GM10248 (cell line): Measurements from ENCODE around the gene GRP.

Source experiments
- CTCF ChIA-PET: fragments of 300-600 bp; sonication (Branson Sonifier 250); formaldehyde crosslinking; extraction: SDS; loops from one replicate; lab custom pipeline; 2021; ENCODE audit warnings: antibody characterized with exemption; lab: Yijun Ruan, JAX
- POLR2A ChIA-PET: fragments of 350-650 bp; sonication (Branson Sonifier 250); formaldehyde crosslinking; extraction: SDS; loops from one replicate; lab custom pipeline; 2020; ENCODE audit warnings: antibody characterized with exemption; lab: Yijun Ruan, JAX
- DNase-seq: peaks from one replicate; pipeline ENCODE4 v3.0.0; 2012; ENCODE audit errors: extremely low spot score
- TF ChIP-seq, protein P1 (sequence below): IDR thresholded peaks from 2 replicates; pipeline ENCODE4 v1.5.1; 2012; ENCODE audit warnings: mild to moderate bottlenecking, low read depth; ENCODE audit errors: extremely low read depth, missing control alignments, control extremely low read depth

The GRP gene

DNA sequence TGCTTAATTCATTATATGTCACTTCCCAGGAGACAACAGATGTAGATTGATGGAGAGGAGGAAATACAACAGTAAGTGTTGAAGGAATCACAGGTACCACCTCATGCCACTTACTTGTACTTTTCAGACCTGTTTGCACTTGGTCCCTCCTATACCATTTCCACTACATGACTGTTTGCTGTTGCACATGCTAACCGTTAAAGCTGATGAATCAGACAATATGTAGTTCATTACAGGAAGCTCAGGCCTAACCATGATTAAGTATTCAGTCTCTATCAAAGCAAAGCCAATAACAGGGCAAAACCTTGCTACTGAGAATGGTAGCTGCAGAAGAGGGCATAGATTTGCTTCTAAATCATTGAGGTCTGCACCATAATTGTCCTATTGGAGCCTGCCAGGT is 30.2 kb upstream of the GRP start:
- TF ChIP-seq, protein P1, sequence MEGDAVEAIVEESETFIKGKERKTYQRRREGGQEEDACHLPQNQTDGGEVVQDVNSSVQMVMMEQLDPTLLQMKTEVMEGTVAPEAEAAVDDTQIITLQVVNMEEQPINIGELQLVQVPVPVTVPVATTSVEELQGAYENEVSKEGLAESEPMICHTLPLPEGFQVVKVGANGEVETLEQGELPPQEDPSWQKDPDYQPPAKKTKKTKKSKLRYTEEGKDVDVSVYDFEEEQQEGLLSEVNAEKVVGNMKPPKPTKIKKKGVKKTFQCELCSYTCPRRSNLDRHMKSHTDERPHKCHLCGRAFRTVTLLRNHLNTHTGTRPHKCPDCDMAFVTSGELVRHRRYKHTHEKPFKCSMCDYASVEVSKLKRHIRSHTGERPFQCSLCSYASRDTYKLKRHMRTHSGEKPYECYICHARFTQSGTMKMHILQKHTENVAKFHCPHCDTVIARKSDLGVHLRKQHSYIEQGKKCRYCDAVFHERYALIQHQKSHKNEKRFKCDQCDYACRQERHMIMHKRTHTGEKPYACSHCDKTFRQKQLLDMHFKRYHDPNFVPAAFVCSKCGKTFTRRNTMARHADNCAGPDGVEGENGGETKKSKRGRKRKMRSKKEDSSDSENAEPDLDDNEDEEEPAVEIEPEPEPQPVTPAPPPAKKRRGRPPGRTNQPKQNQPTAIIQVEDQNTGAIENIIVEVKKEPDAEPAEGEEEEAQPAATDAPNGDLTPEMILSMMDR = no peak

DNA sequence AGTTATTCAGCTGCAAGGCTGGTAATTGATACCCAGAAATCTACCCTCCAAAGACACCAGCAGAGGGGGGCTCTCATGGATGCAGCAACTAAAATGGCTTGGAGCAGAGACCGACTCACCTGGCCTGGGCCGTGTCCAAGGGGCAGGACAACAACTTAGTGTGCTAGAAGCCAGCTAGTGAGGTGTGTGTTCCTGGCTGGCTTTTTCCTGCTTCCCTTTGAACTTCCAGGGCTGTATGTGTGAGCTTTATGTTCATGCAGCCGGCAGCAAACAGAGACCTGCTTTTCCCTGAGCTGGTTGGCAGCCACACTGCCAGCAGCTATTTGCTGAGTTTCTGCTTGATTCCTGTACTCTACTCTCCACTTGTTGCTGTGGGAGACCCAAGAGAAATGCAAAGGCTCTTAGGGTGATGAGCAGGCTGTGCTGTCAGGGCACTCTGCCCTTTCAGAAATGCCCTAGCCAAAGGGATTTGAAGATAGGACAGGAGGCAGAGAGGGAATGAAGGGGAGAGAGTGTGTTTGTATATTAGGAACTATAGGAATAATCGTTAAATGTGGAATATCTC is 23.7 kb upstream of the GRP start:
- ChIA-PET POLR2A (no interaction called here), CTCF (interaction anchor here (1.2 kb wide), 1 partner anchor 112 kb away, joined by 3 read pairs; no protein-coding TSS in a partner anchor)
- no peak for DNase-seq
- TF ChIP-seq, protein P1 = no peak

More for the DNA sequence above, 30.2 kb upstream of the GRP start:
- ChIA-PET POLR2A (no interaction called here), CTCF (interaction anchor here (2.9 kb wide), 1 partner anchor 13 kb away, joined by 8 read pairs; no protein-coding TSS in a partner anchor)
- DNase-seq = no peak

DNA sequence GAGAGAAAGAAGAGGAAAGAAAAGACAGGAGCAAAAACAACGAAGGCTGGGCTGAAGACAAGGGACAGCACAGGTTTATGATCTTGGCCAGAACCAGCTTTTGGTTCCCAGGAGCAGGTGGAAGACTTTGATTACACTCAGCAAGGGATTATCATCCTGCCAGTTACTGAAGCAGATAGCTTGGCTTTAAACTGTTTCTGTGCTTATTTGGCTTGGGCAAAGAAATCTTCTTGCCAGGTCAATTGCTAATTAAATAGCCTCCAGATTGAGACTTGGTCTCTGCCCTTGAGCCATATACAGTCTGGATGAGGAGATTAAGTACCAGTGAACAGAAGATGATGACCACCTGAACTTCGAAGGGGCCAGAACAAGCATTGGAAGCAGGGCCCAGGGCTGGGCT is 22.3 kb upstream of the GRP start:
- TF ChIP-seq, protein P1 = no peak
- DNase-seq = no peak
- ChIA-PET CTCF (interaction anchor here (1.7 kb wide), 1 partner anchor 19 kb away, joined by 4 read pairs; no protein-coding TSS in a partner anchor), POLR2A (no interaction called here)

DNA sequence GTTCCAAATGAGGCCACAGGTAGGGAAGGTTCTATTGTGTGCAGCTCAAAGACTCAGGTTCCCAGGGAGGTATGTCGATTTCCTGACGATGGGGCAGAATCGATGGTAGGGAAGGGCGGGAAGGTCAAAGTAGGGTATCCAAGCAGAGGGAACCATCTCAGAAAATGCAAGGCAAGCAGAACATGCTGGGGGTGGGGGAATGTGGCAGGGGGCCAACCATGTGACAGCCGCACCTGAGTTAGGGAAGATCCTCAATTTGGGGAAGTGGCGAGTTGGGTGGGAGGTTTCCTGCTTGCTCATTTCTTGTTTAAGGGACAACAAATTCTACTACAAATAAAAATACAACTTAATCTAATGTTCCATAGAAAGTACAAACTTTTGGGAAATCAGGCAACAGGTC is 21.7 kb upstream of the GRP start:
- ChIA-PET CTCF (interaction anchor here (1.7 kb wide), 1 partner anchor 18 kb away, joined by 4 read pairs; no protein-coding TSS in a partner anchor), POLR2A (no interaction called here)
- TF ChIP-seq, protein P1 = no peak
- no peak for DNase-seq

DNA sequence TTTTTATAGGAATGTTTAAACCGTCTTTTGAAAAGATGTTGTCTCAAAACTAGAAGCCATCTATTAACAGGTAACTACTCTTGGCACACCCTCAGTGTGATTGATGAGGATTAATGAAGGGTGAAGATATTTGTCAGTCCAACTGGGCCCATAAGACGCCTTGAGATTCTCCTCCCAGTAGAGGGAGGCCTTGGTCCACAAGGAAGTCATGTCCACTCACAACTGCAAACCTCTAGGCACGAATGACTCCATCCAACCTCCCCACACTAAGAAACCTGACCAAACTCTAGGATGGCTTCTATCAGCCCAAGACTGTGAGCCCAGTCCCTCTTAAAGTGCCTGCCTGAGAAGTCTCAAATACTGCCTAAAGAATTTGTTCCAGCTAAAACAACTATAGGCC is 19.2 kb upstream of the GRP start:
- ChIA-PET CTCF (interaction anchor here (1.0 to 1.9 kb wide), 3 partner anchors 10 to 14 kb away, joined by 3 to 6 read pairs (median 4); no protein-coding TSS in a partner anchor), POLR2A (no interaction called here)
- no peak for DNase-seq
- TF ChIP-seq, protein P1 = no peak

DNA sequence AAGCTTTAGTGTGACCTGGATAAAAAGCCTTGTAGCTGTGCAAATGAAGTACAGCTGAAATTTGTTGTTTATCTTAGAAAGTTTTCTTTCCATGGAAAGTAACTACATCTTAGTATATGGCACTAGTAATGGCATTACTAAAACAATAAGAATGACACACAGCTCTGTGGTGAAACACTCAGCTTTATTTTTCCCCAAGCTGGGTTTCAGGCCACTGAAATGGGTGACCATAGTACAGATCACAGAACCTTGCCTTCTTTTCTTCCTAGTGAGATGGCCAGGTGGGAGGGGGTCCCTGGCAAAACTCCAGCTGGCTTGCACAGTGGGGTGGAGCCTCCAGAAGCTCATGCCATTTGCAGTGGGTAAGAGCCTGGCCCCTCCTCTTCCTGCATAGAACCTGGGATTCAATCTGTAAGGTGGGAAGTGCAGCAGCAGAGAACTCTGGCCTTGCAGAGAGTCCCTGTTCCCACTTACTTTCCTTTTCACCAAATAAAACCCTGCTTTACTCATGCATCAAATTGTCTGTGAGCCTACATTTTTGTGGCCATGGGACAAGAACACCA is 17.6 kb upstream of the GRP start:
- DNase-seq = no peak
- ChIA-PET CTCF (interaction anchor here (1.2 to 1.4 kb wide), 2 partner anchors 12 to 29 kb away, joined by 3 to 4 read pairs; no protein-coding TSS in a partner anchor), POLR2A (no interaction called here)
- TF ChIP-seq, protein P1 = no peak
